ACHN (cell line): Measurements from ENCODE around the gene TCEAL1.
A peak's percentile ranks its signal among the peaks of the same experiment; 100 is the strongest.
"Not testable (repeated sequence)": the region's sequence is repeated elsewhere in the genome, so short reads cannot be mapped to it uniquely, and the experiment has no call there.

Source experiments
- DNase-seq: peaks from one replicate; pipeline ENCODE4 v3.0.0-alpha.2; 2015
- in situ Hi-C: cut with HindIII; loops from 2 replicates; pipeline ENCODE4 v1.10.0; 2017; ENCODE audit warnings: low sequenced_read_pairs, low pct_ligation_motif_present, low pct_unique_long_range_greater_than_20kb

TCEAL1 gene

GRCh38 chrX:103629318-103630170, 769 bp downstream of the TCEAL1 start:
- peak; percentile 65 for DNase-seq
- in situ Hi-C loops: no loop called here

DNA sequence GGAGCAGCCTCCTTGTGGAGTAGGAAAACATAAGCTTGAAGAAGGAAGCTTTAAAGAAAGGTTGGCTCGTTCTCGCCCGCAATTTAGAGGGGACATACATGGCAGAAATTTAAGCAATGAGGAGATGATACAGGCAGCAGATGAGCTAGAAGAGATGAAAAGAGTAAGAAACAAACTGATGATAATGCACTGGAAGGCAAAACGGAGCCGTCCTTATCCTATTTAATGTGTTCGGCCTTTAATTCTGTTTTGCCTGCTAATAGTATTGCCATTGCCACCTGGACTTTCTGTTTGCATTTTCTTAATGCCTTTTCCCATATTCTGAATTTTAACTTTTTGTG, 1.4 kb downstream of the TCEAL1 start:
- in situ Hi-C loops: no loop called here
- DNase-seq: no peak

- in situ Hi-C loops: no loop called here
These were observed 2.4 kb downstream of the TCEAL1 start for GRCh38 chrX:103631145-103631544.

GRCh38 chrX:103635436-103635835, 6.7 kb downstream of the TCEAL1 start:
- in situ Hi-C loops: no loop called here
- DNase-seq: no peak

More at GRCh38 chrX:103631145-103631544, 2.4 kb downstream of the TCEAL1 start:
- no peak for DNase-seq

- no peak for DNase-seq
- in situ Hi-C loops: no loop called here
These were observed 9.0 kb downstream of the TCEAL1 start for GRCh38 chrX:103637604-103638338.

GRCh38 chrX:103638479-103639346, 9.9 kb downstream of the TCEAL1 start:
- DNase-seq: peak; percentile 11
- in situ Hi-C loops: not testable (repeated sequence)

DNA sequence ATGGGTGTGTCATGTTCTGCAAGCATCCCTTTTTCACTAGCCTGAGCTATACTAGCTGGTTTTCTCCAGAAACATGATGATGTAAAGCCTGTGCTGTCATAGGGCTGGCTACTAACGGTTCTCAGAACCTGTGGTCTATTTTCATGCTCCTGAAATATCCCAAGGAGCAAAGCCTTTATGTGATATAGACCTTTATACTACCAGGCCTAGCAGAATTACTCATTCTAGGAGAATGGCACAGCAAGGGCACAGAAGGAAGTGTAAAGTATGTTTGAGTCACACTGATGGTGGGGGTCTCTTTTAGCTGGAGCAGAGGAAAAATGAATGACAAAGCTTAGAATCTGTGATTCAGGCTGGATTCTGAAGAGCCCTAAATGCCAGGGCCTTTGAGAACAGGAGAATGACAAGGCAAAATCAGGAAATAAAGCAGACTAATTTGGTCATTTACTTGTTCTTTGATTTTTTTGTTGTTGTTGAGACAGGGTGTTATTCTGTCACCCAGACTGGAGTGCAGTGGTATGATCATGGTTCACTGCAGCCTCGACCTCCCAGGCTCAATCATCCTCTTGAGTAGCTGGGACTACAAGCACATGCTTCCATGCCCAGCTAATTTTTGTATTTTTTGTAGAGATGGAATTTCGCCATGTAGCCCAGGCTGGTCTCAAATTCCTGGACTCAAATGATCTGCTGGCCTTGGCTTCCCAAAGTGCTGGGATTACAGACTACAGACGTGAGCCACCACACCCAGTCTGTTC, 11.8 kb downstream of the TCEAL1 start:
- DNase-seq: peak; percentile 2
- in situ Hi-C loops: no loop called here

- in situ Hi-C loops: no loop called here
- no peak for DNase-seq
These were observed 15.3 kb downstream of the TCEAL1 start for GRCh38 chrX:103644125-103644524.

- no peak for DNase-seq
- in situ Hi-C loops: no loop called here
These were observed 18.9 kb downstream of the TCEAL1 start for GRCh38 chrX:103647630-103648029.

DNA sequence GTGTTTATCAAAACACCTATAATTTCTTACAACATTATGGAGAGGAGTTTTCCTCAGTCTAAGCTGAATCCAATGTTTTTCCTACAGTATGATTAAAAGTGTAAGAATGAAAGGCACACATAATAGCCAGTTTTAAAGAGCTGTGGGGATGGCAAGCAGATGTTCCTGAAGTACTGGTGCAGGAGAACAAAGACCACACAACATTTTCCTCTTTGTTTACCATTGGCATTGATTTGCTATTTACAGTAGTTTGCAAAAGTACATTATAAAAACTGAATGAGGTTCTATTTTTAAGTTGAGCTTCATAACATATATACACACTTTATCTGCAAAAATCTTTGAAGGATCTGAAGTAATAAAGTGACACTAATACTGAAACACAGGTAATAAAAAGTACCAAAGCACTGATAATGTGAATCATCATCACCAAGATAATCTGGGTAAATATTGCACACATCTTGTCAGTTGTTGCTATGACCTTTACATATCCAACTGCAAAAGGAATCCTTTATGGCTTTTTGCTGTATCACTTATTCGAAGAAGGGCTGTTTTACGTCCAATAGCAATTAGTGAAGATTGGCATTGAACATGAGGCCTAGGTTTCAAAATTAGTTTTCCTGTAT, 22.5 kb downstream of the TCEAL1 start:
- in situ Hi-C loops: no loop called here
- DNase-seq: no peak

DNA sequence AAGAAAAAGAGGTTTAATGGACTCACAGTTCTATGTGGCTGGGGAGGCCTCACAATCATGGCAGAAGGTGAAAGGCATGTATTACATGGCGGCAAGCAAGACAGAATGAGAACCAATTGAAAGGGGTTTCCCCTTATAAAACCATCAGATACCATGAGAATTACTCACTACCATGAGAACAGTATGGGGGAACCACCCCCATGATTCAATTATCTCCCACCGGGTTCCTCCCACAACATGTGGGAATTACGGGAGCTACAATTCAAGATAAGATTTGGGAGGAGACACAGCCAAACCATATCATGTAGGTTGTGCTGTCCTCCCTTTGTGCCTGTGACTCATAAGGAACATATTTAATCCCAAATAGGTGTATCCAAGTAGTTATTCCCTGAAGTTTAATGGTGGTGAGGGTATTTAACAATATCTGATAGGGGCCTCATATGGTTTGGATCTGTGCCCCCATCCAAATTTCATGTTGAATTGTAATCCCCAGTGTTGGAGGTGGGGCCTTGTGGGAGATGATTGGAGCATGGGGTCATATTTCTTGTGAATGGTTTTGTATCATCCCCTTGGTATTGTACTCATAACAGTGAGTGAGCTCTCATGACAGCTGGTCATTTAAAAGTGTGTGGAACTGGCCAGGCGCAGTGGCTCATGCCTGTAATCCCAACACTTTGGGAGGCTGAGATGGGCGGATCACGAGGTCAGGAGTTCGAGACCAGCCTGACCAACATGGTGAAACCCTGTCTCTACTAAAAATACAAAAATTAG, 26.6 kb downstream of the TCEAL1 start:
- DNase-seq, in situ Hi-C loops: not testable (repeated sequence)

DNA sequence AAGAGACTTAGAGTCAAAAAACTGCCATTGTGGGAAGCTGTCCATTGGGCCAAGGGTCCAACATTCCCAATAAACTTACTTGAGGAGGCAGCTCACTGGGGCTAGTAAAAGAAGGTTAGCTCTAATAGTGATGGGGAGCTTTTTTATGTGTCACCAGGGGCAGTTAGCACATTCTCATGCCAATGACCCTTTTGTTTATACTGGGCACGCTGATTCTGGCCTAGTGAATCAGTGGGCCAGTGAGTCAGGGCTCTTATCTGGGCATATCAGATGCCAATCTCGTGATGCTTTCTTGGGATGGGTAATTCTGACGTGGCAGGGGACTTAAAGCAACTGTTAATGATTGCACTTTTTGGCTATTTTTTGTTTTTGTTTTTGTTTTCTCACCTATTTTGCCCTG, 27.8 kb downstream of the TCEAL1 start:
- in situ Hi-C loops: no loop called here
- DNase-seq: peak; percentile 80

DNA sequence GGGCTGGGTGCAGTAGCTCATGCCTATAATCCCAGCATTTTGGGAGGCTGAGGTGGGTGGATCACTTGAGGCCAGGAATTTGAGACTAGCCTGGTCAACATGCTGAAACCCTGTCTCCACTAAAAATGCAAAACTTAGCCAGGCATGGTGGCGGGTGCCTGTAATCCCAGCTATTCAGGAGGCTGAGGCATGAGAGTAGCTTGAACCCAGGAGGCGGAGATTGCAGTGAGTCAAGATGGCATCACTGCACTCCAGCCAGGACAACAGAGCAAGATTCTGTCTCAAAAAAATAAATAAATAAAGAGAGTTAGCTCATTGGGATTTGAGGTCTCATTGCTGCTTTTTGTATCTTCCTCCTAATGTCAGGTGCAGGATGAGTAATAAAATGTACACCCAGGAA, 28.3 kb downstream of the TCEAL1 start:
- peak; percentile 4 for DNase-seq
- in situ Hi-C loops: not testable (repeated sequence)

GRCh38 chrX:103658681-103659433, 30.1 kb downstream of the TCEAL1 start:
- no peak for DNase-seq
- in situ Hi-C loops: no loop called here

DNA sequence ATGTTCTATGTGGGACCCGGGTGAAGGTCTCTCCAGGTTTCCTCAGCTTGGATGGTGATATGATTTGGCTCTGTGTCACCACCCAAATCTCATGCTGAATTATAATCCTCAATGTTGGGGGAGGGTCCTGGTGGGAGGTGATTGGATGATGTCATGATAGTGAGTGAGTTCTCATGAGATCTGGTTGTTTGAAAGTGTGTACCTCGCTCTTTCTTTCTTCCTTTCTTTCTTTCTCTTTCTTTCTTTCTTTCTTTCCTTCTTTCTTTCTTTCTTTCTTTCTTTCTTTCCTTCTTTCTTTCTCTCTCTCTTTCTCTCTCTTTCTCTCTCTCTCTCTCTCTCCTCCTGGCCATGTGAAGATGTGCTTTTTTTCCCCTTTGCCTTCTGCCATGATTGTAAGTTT, 30.7 kb downstream of the TCEAL1 start:
- in situ Hi-C loops, DNase-seq: not testable (repeated sequence)

DNA sequence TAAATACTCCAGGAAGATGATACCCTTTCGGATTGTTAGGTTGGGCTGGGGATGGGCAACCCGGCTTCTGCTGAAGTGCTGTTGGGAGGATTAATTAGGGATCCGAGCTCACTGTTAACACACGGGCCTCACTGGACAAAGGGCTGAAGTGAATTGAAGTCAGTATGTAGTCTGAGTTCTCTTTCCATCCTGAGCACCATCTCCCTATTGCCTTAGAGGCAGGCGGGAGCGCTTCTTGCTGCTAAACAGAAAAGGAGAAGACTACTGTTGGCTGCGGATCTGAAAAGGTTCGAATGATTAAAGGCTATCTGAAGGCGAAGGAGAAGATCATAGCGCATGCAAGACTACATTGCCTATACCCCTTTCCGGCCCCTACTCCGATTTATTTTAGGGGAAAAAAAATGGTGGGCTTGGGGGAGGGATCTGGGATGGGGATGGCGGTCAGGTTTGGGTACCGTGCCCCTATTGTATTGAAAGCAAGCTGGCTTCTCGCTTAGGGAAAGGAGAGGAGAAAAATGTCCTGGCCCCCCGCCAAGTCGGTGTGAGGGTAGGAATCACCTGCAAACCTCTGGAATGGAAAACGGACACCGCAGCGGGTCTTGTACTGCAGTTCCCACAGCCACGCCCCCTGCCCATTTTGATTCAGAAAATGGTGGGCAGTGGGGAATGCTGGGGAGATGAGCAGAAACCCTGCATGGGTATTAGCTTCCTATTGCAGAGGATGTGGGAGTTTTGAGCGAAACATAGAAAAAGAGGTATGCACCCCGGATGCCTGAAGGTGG, 35.4 kb downstream of the TCEAL1 start:
- no peak for DNase-seq
- in situ Hi-C loops: no loop called here
